Bone marrow (tissue), 2 donors: Measurements from ENCODE around the gene IQGAP2.

Experiments
- DNase-seq, 2 donors: peaks; one replicate each; lab custom pipeline; 2025; lab: John Stamatoyannopoulos, UW

IQGAP2 gene

DNA sequence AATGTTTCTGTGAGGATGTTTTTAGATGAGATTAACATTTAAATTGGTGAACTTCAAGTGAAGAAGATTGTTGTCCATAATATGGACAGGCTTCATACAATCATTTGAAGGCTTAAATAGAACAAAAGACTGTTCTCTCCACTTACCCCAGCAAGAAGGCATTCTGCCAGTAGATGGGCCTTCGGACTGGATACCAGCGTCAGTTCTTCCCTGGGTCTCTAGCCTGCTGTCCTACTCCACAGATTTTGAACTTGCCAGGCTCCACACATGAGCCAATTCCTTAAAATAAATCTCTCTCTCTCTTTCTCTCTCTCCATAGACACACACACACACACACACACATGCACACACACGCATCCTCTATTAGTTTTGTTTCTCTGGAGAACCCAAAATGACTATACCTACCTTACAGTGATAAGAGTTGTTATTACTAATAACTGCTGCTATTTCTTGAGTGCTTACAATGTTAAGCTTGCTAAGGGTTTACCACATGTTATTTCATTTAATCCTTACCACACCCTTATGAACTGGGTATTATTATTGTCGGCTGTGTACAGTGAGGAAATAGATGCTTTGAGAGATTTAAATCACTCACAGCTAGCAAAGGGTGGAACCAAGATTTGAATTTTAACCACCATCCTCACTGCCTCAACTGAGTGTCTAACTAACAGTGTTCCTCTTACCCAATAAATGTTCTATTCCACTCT lies 19.8 kb upstream of the IQGAP2 start:
- DNase-seq, result no peak

DNA sequence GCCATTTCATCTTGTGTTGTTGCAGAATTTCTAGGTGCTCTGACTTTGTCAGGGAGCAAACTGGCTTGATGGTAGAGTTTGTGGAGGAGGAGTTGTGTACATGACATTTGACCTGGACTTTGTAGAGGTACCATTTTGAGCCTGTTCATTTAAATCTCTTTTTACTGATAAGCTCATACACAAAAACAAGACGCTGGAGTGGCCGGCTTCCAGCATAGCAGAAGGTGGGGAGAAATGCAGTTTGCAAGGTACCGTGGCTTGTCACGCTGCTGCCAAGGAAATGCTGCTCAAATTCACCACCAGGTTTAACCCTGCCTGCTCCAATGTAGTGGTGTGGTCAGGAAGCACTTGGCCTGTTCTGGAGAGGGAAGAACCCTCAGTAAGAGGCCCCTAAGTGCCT lies 18.9 kb upstream of the IQGAP2 start:
- DNase-seq, result no peak

DNA sequence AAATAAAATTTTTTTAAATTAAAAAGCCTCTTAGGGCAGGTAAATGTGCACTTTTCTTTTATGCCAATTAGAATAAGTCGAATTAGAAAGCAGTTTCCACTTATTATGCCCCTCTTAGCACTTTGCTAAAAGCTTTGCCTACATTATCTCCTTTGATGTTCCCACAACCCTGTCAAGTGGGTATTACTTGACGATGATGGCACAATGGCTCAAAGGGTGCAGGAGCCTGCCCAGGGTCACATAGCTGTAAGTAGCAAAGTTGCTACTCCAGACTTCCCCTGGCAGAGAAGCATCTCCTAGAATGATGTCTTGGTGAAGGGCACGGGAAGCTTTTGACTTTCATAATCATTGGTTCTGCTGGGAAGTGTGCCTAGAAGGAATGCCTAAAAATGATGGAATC lies 18.4 kb upstream of the IQGAP2 start:
- no peak for DNase-seq

DNA sequence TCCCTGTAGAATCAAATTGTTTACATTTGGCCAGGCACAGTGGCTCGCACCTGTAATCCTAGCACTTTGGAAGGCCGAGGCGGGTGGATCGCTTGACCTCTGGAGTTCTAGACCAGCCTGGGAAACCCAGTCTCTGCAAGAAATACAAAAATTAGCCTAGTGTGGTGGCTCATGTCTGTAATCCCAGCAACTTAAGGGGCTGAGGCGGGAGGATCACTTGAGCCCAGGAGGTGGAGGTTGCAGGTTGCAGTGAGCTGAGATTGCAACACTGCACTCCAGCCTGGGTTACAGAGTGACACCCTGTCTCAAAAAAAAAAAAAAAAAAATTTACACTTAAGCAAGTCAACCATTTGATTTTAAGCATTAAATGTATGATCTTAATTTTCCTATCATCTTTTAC lies 17.5 kb upstream of the IQGAP2 start:
- DNase-seq, result no peak

DNA sequence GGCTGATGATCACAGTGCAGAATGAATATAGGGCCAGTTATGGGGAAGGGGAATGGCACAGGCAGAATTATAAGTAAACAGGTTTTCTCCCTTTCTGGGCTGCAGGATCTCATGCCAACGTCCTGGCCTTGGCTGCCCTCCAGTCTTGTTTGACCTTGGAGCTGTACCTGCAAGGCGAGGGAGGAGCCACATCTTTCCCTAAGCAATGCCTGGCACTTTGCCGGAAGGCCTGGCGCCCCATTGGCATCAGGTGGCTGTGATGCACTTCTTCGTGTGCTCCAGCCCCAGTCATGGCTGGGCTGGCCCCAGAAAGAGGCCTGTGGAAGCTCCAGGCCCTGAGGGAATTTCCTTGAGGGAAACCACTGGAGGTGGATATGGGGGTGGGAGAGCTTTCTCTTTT lies 16.7 kb upstream of the IQGAP2 start:
- DNase-seq, result no peak

DNA sequence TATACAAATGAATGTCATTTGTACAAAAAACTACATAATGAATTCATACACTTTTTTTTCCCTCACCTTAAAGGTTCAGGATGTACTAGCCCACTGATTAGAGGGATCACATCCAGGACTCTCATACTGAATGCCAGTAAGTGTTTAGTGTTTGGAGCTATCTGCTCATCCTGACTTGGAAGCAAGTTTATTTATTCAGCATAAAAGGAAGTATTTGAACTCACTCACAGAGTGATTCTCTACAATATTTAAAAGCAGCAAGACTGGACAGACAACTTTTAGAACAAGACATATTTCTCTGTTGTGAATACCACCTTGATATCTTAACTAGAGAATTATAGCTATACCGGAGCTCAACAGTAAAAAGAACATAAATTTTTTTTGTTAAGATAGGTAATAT lies 14.8 kb upstream of the IQGAP2 start:
- no peak for DNase-seq

DNA sequence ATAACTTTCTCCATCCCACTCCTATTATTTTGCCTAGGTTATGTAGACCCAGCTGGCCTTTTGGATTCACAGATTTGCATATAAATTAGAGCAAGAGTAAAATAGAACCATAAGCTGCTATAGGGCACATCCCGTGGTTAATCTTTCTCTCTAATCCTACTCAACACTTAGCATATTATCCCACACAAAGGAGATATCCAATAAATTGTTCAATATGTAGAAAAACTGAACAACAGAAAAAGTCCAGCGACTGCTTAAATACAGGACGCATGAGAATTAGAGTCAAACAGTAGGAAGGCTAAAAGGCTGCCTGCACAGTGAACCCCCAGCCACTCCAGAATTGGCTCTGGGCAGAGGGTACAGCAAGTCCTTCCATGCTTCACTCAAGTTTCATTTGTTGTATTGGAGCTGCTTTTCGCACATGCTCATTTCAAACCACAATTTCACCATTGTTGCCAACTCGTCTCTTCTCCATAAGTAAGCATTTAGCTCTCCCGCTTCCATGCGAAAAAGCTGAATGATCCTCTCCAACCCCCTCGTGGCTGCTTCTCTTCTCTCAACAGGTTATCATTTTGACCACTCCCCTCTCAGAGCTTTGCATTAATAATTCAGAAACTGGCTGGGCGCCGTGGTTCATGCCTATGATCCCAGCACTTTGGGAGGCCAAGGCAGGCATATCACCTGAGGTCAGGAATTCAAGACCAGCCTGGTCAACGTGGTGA lies 14.1 kb upstream of the IQGAP2 start:
- no peak for DNase-seq

DNA sequence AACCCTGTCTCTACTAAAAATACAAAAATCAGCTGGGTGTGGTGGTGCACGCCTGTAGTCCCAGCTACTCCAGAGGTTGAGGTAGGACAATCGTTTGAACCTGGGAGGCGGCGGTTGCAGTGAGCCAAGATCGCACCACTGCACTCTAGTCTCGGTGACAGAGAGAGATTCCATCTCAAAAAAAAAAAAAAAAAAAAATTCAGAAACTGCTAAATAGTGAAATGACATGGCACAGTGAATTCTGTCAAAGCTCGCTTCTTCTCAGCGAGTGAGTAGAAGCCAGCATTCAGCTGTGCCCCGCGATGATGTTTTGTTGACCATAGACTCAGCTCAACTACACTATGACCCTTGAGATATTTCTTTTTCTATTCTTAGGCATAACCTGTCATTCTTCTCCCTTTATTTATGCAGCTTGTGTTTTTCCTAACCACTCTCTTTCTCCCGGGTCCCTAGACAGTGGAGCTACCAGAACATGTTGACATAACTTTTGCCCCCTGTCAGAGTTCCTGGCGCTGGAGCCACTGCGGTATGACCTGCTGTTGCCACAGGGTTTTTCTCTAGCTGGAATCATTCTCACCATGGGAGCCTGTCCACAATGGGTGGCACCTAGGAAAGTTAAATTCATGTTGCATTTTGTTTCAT lies 13.5 kb upstream of the IQGAP2 start:
- DNase-seq, result no peak

DNA sequence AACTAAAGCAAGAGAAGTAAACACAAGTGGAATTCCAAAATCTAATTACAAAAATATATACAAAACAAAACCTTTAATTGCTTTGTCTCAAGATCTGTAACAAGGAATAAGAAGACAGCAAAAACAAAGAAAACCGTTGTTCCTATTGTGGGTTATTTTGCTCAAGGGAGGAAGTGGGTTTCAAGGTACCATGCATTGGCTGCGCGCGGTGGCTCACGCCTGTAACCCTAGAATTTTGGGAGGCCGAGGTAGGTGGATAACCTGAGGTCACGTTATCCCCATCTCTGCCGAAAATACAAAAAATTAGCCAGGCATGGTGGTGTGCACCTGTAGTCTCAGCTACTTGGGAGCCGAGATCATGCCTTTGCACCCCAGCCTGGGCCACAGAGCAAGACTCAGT lies 12.1 kb upstream of the IQGAP2 start:
- no peak for DNase-seq

DNA sequence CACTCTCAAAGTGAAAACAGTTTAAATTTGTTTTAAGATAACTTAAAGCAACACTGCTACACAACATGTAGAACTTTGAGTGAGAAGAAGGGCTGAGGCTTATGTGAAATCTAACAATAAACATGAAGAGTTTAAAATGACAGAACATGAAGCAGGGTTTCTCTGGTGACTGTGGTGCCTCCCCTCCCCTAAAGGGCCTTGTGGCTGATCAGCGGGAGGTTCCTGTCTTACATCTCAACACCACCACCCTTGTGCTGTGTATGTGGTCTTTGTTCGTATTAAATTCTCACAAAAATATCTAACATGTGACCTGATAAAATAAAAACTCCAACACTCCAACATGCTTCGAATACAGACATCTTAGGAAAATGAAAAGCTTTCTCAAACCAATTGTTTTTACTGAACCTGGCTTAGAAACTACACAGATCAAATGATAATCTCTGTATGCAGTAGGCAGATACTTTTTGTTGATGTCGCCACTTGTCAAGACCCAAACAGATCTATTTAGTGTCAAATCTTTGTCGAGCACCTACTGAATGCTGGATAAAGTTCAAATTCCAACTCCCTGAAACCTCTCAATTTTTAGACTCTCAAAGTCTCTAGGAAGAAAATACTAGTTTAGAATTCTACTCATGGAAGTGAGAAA lies 9.9 kb upstream of the IQGAP2 start:
- DNase-seq, result peak in 1 of 2 donors; percentile 32

DNA sequence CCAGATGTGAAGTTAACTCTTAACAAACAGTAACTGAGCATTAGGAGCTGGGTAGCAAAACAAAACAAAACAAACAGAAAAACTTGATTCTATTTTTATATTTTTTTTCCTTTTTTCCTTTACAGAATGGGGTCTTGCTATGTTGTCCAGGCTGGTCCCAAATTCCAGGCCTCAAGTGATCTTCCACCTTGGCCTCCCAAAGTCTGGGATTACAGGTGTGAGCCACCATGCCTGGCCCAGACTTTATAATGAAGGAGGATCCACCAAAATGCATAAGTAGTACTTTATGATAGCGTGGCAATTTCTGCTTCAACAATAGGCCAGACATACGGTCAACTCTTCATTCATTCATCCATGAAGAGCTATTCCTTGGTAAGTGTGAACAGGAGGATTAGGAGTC lies 5.9 kb upstream of the IQGAP2 start:
- no peak for DNase-seq

DNA sequence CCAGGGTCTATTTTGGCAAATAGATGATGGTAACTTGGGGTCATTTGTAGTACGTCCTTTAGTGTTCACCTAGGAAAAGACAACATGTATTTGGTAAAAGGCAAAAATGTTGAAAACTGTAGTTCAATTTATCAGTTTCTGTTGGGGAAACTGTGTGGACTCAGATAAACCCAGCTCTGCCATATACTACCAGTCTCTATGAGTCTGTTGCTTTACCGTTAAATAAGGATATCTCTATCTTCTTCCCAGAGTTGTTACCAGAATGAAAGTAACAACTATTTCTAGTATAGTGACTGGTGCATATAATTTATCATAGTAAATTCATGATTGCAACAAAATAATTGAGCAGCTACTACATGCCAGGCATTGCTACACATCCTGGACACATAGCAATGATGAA lies 3.8 kb upstream of the IQGAP2 start:
- DNase-seq, result no peak

DNA sequence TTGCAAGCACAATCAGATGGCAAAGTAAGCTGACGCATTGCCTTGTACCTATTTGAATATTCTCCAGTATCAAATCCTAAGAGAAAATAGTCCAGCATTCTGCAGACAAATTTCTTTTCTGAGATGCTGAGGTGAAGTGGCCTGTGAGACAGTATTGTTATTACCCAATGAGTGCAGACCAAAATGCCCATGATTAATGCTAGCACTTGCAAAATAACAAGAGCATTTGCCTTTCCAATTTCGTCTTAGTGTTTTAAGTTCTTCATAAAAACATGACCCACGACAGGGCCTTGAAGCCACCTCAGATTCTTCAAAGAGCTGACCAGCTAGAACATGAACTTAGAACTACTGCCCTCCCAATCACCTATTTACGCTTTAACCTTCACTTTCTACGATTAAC lies 2.6 kb upstream of the IQGAP2 start:
- no peak for DNase-seq

DNA sequence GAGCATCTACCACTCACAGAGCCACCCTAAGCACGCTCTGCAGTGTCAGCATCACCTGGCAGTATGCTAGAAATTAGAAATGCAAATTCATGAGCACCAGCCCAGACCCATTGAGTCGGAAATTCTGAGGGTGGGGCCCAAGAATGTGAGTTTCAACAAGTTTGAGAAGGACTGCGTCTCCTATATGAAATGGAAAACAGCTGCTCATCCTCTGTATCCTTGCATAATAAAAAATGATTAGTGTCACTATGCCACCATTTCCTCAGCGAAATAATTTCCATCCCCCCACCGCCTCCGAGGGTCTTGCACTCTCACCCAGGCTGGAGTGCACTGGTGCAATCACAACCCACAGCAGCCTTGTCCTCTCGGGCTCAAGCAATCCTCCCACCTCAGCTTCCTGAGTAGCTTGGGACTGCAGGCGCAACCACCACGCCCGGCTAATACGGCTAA lies 1.3 kb upstream of the IQGAP2 start:
- DNase-seq, result peak in 1 of 2 donors; percentile 10

DNA sequence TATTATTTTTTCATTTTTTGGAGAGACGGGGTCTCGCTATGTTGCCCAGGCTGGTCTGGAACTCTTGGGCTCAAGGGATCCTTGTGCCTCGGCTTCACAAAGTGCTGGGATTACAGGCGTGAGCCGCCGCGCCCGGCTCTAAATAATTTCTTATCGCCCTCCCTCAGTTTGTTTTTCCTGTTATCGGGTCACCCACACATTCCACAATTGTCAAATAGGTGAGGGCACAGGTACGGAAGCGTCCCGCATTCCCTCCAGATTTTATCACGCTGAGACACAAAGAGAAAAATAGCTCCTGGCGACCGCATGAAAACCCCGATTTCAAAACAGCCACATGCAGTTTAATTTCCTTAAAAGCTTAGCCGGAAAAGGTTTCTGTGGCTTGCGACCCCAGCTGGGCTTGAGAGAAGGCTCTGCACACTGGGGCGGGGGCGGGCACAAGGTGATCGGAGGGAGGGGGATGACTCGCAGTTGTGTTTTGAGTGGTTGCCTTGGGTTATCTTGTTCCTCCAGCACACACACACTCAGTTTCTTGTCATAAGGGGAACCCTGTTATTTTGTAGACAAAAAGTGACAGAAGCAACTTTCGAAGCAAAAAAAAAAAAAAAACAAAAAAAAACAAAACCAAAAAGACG lies 717 bp upstream of the IQGAP2 start:
- peak; percentile 27 to 99 for DNase-seq

DNA sequence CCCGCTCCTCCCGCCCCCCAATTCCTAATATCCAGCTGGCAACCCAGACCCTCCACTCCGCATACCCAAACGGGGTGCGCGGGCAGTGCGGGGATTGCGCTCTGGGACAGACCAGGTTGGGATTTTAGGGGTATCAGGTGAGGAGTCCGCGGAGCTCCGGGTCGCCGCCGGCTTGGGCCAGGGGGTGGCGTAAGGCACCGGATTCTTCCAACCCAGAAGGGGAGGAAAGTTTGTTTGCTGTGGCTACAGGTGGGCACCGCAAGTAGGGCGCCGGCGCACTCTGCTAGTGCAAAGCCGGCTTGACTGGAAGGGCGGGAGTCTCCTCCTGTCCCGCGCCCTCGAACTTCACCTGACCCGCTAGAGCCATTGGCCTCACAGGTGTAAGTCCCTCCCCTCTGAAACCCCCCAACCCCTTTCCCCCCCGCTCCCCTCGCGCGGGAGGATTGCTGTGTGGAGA lies 709 bp downstream of the IQGAP2 start:
- DNase-seq, result peak; percentile 13 to 61

DNA sequence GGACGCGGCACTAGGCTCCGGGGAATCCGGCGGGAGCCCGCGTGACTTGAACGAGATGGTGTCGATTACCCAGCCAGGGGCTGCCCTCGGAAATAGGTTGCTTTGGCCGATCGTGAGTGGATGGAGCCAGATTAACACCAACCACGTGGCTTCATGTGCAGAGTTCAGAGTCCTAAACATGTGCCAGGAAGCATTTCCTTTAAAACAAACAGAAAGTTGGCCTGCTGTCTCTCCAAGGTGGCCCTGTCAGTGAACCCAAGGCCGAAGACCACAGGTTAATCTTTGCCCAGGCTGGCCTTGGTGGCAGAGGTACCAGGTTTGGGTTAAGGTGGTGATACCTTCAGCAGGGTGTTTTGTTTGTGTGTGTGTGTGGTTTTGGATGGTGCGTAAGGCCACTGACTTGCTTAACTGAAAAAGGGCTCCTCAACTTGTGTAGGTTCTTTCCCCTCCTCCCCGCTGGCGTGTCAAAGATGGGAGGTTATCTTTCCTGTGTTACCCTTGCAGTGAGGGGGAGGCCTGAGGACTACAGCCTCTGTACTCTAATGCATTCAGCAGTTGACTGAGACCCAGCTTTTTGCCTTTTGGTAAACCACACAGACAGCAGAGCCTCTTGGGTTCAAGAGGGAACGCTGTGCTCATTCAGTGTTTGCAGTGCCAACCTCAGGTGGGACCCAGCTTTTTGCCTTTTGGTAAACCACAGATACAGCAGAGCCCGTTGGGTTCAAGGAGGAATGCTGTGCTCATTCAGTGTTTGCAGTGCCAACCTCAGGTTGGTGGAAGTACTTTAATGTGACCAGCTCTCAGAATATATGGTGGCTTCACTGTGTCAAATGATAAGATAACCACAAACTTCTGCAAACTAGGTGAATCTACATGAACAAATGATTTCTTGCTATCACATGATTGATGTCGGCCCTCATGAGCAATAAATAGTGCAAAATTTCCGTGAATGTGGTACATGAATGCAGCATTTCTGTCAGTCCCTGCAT lies 1.4 kb downstream of the IQGAP2 start:
- DNase-seq, result peak in 1 of 2 donors; percentile 43

DNA sequence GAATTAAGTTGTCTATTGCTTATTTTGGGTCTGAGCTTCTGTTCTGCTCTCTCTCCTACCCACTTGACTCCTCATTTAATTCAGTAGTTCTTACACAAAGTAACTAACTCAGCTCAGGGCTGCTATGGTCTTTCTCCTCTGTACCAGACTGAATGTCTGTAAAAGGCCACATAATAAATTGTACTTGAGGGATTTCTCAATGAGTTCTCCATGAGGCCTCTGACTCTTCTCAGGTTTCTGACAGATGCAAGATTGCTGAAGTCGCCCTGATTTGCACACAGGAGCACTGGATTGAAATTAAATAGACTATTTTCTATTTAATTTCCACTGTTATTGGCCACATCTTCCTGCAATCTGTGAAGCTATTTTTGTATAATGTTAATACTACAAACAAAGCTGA lies 2.9 kb downstream of the IQGAP2 start:
- DNase-seq, result no peak

DNA sequence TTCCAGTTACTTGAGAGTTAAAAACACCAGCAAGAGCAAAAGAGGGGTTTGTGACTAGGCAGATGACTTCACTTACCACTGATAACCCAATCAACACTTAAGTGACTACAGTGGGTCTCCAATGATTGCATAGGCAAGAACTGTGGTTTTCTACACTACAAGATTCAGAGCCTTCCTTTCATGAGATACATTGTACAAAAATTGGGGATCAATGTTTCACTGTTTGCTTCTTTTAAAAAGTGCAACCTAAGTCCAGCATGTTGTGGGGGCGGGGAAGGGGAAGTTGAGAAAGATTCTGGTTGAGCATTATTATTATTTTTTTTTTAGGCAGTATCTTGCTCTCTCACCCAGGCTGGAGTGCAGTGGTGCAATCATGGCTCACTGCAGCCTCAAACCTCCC lies 3.6 kb downstream of the IQGAP2 start:
- peak in 1 of 2 donors; percentile 36 for DNase-seq

DNA sequence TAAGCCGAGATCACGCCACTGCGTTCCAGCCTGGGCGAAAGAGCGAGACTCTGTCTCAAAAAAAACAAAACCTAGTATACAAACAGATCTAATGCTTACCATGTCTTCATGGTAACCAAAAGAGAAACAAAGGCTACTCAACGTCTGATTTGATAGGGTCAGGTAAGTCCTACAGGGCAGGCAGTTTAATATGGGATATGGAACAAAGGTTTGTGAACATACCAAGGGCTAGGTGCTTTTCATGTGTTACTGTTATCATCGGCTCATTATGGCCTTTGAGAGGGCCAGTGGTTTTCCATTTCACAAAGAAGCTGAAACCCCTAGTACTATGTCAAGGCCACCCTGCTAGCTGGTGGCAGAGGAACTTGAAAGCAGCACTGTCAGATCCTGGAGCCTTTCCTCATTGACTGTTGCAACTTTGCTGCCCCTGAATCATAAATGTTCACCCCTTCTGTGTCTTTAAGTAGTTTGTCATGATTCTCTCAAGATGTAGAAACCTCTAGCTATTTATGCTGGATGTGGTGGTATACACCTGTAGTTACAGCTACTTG lies 5.1 kb downstream of the IQGAP2 start:
- DNase-seq, result no peak

DNA sequence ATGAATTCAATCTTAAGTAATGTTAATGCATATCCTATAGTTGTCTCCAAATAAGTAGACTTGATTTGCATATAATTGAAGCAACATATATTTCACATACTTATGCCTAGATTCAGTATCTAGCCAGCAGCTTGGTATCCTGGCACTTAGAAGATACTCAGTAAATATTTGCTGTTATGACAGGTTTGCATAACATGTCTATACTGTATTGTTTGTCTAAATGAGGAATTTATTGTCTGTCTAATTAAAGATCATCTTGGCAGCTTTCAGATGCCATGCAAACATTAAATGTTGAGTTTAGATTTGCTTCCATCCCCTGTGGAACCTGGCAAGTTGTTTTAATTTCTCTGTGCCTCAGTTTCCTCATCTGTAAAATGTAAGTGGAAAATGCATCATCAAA lies 9.4 kb downstream of the IQGAP2 start:
- DNase-seq, result no peak
